Measurements from ENCODE around the gene KCMF1. TPM values are rescaled to one million over a fixed set of nuclear protein-coding genes. Genes with fewer than 3 reads are reported as not detected.

The KCMF1 gene
- total RNA-seq, 1 experiment from 2014 or later, result 73.6 TPM

GRCh38 chr2:84970210-84970867 lies 622 bp upstream of the KCMF1 start:
- TF ChIP-seq EZH2 (IDR thresholded peaks at IDR 0.05; ENCODE audit: low read length, unreplicated experiment), result no peak
- no peak for TF ChIP-seq CTCF (conservative IDR thresholded peaks at IDR 0.05; ENCODE audit: low read depth, low read length)
- no peak for TF ChIP-seq EZH2phosphoT487 (IDR thresholded peaks at IDR 0.05; ENCODE audit: borderline replicate concordance, low read length)
- Histone ChIP-seq H3K4me1 (ENCODE audit: insufficient read depth, low read length) (peaks cover 27% of the 10 kb centered on the region; the same call in 1 of the 2 replicates), H2AFZ (ENCODE audit: low read length) (peak overlapping the region; percentile 1; the same call in 1 of the 2 replicates), H3K27me3 (ENCODE audit: low read length) (no peaks in the 10 kb centered on the region), H3K79me2 (ENCODE audit: low read length) (peaks cover 90% of the 10 kb centered on the region), H3K36me3 (ENCODE audit: low read depth, low read length) (no peaks in the 10 kb centered on the region), H3K9me3 (ENCODE audit: low read length) (no peaks in the 10 kb centered on the region), H3K9me2 (replicated peaks; ENCODE audit: low read length) (no peaks in the 10 kb centered on the region), H3K4me3 (ENCODE audit: low read length) (peak overlapping the region; percentile 77), H3K4me2 (ENCODE audit: low read length) (peak overlapping the region; percentile 84), H3K27ac (ENCODE audit: low read length) (peak overlapping the region; percentile 82), H3K9ac (ENCODE audit: low read length) (peak overlapping the region; percentile 94), H3F3A (ENCODE audit: low read length, unreplicated experiment) (no peaks in the 10 kb centered on the region), H4K20me1 (ENCODE audit: low read length) (peaks cover 38% of the 10 kb centered on the region)
- DNase-seq (peak; percentile 51), ATAC-seq (peak; percentile 49)
- POLR2A ChIA-PET (ENCODE audit: unreplicated experiment), result interaction anchor here (0.5 to 3.2 kb wide), 7 partner anchors 12 to 591 kb away, joined by 3 to 31 read pairs (median 8); partner anchors contain the start of genes GGCX and TMSB10
- CTCF ChIA-PET, result interaction anchor here (0.6 to 3.2 kb wide), 2 partner anchors 45 to 1674 kb away, joined by 4 to 11 read pairs; no protein-coding TSS in a partner anchor
- BruUV-seq (replicated peaks), result no TSS peak
- intact Hi-C loops (cut with micrococcal nuclease), result no loop called here

DNA sequence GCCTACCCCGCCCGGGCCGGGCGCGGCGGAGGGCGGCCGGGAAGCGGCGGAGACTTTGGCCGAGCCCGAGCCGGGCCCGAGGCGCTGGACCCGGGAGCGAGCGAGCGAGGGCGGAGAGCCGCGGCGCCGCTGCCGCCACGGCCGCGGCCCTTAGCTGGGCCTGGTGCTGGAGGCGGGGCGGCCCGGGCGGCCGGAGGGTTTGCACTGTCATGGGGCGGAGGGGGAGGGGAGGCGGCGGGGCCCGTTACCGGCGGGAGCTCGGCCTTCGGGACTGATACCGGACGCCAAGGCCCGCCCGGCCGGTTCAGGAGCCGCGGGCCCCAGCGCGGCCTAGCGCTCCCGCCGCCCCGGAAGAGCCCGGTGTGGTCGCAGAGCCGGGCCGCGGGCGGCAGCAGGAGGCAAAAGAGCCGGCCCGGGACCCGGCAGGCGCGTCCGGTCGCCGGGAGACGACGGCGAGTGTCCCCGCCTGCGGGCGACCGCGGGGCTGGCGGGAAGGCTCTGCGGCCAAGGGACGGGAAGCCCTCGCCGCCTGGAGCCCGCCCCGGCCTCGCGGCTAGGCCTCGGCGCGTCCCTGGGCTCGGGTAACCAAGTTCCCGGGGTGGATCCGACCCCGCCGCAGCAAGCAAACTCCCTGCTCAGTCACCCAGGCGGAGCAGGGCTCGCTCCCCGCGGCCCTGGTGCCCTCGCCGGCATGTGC lies 697 bp downstream of the KCMF1 start:
- H3K27ac ChIP-seq (ENCODE audit: low read length), result peak overlapping the region; percentile 75
- DNase-seq (peak; percentile 33), ATAC-seq (peak; percentile 36)
- no peaks in the 10 kb centered on the region; the same call in 1 of the 2 replicates for H3K36me3 ChIP-seq (ENCODE audit: low read depth, low read length)
- H3K9me2 ChIP-seq (replicated peaks; ENCODE audit: low read length), result no peaks in the 10 kb centered on the region
- TF ChIP-seq EZH2 (IDR thresholded peaks at IDR 0.05; ENCODE audit: low read length, unreplicated experiment), result no peak
- TF ChIP-seq CTCF (conservative IDR thresholded peaks at IDR 0.05; ENCODE audit: low read depth, low read length), result no peak
- TF ChIP-seq EZH2phosphoT487 (IDR thresholded peaks at IDR 0.05; ENCODE audit: borderline replicate concordance, low read length), result no peak
- no peak overlapping the region for H2AFZ ChIP-seq (ENCODE audit: low read length)
- peaks cover 27% of the 10 kb centered on the region; the same call in 1 of the 2 replicates for H3K4me1 ChIP-seq (ENCODE audit: insufficient read depth, low read length)
- intact Hi-C loops (cut with micrococcal nuclease), result no loop called here
- peak overlapping the region; percentile 96 for H3K9ac ChIP-seq (ENCODE audit: low read length)
- no peaks in the 10 kb centered on the region for H3F3A ChIP-seq (ENCODE audit: low read length, unreplicated experiment)
- peak overlapping the region; percentile 82 for H3K4me3 ChIP-seq (ENCODE audit: low read length)
- no TSS peak for BruUV-seq (replicated peaks)
- H3K79me2 ChIP-seq (ENCODE audit: low read length), result peaks cover 92% of the 10 kb centered on the region
- POLR2A ChIA-PET (ENCODE audit: unreplicated experiment), result interaction anchor here (0.7 to 3.2 kb wide), 6 partner anchors 13 to 66 kb away, joined by 4 to 31 read pairs (median 8); partner anchors contain the start of gene TMSB10
- H4K20me1 ChIP-seq (ENCODE audit: low read length), result peaks cover 50% of the 10 kb centered on the region
- H3K4me2 ChIP-seq (ENCODE audit: low read length), result peak overlapping the region; percentile 86
- H3K9me3 ChIP-seq (ENCODE audit: low read length), result no peaks in the 10 kb centered on the region
- H3K27me3 ChIP-seq (ENCODE audit: low read length), result no peaks in the 10 kb centered on the region
- CTCF ChIA-PET, result interaction anchor here (0.7 to 3.2 kb wide), 2 partner anchors 46 to 65 kb away, joined by 6 to 11 read pairs; no protein-coding TSS in a partner anchor

Measured in PC-3 (cell line).